GM21515 (cell line): ENCODE results near the gene TMEM198.
A peak's percentile ranks its signal among the peaks of the same experiment; 100 is the strongest.

Source experiments
- ATAC-seq: cut with Tn5 transposase; IDR thresholded peaks from one replicate; pipeline ENCODE4 v1.9.1; 2021; ENCODE audit not compliant: unreplicated experiment

Gene TMEM198

GRCh38 chr2:219542931-219543595 lies 765 bp upstream of the TMEM198 start:
- ATAC-seq = peak; percentile 36

DNA sequence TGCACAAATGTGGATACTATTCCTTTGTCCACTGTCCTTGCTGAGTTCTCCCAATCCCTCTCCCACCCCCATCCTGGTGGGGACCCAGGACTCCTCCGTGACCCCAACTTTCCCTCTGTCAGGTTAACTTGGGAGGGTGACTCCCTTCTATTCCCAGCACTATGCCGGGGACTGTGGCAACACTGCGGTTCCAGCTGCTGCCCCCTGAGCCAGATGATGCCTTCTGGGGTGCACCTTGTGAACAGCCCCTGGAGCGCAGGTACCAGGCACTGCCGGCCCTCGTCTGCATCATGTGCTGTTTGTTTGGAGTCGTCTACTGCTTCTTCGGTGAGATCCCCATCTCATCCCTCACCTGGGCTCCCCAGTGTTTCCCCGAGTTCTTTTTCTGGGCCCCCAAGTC lies 739 bp downstream of the TMEM198 start:
- no peak for ATAC-seq

DNA sequence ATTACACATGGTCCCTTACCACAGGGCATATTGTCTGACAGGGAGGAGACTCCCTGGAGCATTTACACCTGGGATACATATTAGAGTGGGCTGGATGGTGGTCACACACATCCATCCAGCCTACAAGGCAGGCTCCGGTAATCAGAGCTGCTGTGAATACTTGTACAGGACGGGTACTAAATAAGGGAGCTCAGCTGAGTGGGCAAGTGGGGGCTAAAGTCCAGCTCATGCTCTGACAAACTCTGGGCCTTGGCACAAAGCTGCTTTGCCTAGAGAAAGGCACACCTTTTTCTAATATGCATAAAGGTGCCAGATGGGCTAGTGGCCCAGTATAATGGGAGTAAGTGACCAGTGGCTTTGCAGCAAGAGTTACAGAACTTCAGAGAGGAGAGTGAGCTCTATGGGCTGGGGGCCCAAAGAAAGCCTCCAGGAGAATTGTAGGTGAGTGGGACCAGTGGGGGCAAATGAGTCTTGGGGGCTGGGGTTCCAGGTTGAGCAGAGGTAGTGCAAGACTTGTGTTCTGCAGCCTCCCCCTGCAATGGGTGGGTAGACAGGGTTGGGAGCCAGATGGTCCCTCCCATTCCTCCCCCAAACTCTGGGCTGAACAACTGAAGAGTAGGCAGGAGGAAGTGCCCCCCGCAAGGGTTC lies 1.6 kb downstream of the TMEM198 start:
- ATAC-seq = no peak

GRCh38 chr2:219545943-219546352 lies 2.1 kb downstream of the TMEM198 start:
- no peak for ATAC-seq

DNA sequence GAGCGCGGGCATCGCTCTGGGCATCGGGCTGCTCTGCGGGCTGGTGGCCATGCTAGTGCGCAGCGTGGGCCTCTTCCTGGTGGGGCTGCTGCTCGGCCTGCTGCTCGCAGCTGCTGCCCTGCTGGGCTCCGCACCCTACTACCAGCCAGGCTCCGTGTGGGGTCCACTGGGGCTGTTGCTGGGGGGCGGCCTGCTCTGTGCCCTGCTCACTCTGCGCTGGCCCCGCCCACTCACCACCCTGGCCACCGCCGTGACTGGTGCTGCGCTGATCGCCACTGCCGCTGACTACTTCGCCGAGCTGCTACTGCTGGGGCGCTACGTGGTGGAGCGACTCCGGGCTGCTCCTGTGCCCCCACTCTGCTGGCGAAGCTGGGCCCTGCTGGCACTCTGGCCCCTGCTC lies 3.8 kb downstream of the TMEM198 start:
- no peak for ATAC-seq

- ATAC-seq = no peak
These were observed 5.2 kb downstream of the TMEM198 start for GRCh38 chr2:219548990-219549389.

- no peak for ATAC-seq
These were observed 5.8 kb downstream of the TMEM198 start for GRCh38 chr2:219549619-219550018.

DNA sequence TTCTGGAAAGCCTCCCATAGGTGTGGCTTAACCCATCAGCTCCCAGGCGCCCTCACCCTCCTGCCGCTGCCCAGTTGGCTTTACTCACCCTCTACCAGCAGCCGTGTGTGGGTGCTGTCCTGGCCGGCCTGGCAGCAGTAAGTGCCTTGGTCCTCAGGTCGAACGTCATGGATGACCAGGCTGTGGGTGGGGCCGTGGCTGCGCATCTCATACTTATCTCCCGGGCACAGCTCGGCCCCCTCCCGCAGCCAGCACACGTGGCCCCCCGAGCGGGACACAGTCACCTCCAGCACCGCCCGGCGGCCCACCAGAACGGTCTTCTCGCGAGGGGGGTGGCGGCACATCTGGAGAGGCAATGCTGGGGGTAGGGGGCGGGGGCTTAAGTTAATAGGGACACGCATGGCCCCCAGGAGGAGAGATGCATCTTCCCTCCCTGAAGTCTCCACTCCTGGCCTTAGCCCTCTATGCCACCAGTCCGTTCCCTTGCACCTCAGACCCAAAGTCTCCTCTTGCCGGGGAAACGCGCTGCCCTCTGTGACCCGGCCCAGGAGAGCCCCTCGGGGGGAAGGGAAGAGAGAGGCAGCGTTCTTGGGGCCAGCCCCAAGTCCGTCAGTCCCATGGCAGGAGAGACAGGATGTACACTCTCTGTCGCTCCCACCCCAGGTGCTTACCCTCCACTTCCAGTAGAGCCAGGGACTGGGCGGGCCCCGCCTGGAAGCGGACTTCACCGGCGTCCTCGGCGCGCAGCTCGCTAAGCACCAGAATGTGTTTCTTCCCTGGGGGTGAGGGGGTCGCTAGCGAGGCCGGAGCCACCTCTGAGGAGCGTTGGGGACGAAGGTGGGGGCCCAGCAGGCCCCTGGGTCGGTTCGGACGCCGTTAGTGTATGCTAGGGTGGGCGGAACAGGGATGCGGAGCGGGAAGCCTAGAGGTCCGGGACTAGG lies 7.9 kb downstream of the TMEM198 start:
- peak; percentile 18 for ATAC-seq

DNA sequence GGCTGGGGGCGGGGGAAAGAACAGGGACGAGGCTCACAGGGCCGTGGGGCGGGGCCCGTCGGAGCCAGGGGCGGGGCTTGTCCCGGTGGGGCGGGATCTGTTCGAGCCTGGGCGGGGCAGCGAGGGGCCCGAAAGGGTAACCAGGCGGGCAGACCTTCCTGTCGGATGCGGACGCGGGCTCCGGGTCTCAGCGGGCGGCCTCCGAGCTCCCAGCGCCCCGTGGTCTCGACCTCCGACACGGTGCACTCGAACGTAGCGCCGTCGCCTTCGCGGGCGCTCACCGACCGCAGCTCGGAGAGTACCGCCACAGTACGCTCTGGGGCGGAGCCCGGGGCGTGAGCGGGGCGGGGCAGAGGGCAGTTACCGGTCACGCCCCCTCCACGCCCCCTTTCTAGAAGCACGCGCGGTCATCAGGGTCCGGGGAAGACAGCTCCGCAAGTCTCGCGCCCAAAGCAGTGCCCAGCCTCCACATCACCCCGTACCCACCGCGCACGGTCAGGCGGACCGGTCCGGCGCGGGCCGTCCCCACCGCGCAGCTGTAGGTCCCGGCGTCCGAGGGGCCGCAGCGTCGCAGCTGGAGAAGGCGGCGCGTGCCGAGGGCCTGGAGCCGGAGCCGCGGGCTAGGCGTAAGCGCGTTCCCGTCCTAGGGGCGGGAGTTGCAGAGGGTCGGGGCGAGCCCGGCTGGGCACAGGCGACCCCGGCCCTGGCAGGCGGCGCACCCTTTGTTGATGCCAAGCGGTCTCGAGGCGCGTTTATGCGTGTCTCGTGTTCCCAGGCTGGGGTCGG lies 8.7 kb downstream of the TMEM198 start:
- ATAC-seq = peak; percentile 95

GRCh38 chr2:219553168-219553417 lies 9.3 kb downstream of the TMEM198 start:
- no peak for ATAC-seq

- no peak for ATAC-seq
These were observed 9.7 kb downstream of the TMEM198 start for GRCh38 chr2:219553463-219553963.

GRCh38 chr2:219554350-219554749 lies 10.5 kb downstream of the TMEM198 start:
- ATAC-seq = no peak

GRCh38 chr2:219555956-219556355 lies 12.1 kb downstream of the TMEM198 start:
- no peak for ATAC-seq

DNA sequence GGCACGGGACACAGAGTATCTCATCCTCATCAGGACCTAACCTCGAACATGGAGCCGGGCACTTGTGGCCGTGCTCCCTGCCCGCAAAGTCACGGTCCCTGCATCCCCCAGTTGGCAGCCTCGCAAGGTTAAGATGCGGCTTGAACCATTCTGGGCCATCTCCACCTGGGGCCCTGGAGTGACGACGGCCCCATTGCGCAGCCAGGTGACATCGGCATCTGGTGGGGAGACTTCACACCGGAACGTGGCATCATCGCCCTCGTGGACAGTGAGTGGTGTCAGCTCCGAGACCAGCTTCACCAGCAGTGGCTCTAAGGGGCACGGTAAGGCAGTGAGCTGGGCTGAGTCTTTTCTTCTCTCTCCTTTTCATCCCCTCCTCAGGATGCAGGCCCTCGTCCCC lies 12.6 kb downstream of the TMEM198 start:
- no peak for ATAC-seq

DNA sequence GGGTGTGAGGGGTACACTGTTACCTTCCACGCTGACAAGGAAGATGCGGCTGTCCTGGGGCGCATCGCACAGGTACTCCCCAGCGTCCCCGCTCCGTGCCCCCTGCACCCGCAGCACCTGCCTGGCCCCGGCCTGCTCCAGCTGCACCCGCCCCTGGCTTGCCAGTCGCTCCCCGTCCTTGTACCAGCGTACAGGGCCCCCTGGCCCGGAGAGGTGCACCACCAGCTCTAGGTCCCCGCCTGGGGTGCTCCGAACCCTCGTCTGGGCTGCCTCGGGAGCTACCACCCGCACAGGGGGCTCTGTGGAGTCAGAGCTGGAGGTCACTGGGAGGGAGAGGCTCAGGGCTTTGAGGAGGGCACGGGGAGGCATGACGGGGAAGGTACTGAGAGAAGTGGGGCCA lies 13.5 kb downstream of the TMEM198 start:
- no peak for ATAC-seq

DNA sequence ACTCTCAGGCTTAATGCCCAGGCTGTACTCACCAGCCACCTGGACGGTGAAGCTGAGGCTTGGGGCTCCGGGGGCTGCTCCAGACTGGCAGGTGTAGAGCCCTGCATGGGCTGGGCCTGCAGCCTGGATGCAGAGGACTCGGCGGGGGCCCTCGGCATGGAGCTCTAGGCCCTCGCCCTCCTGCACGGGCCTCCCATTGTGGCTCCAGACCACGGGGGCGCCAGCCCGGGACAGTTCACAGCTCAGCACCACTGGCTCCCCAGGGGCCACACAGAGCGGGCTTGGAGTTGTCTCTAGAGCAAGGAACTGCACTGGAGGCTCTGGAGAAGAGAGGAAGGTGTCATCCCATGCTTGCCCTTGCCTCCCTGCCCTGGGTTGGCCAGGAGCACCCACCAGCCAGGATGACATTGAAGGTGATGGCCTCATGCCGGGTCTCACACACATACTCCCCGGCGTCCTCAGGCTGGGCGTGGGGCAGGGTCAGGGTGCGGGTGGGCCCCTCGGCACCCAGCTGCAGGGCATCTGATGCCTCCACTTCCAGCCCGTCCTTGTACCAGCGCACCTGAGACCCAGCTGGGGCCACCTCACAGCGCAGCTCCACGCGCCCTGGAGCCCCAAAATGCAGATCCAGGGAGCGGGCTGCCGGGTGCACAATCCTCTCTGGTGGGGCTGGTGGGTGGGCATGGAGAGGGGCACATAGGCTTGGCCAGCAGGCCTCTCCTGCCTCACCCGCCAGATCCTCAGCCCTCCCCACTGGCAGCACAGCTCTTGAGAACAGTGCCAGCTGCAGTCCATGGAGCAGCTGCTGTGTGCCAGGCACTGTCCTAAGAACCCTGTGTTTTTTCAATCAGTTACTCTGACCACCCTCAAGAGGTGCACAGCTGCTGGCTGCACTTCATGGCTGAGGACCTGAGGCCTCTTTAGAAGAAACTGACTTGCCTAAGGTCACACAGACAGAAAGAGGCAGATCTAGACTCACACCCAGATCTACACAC lies 14.3 kb downstream of the TMEM198 start:
- no peak for ATAC-seq

DNA sequence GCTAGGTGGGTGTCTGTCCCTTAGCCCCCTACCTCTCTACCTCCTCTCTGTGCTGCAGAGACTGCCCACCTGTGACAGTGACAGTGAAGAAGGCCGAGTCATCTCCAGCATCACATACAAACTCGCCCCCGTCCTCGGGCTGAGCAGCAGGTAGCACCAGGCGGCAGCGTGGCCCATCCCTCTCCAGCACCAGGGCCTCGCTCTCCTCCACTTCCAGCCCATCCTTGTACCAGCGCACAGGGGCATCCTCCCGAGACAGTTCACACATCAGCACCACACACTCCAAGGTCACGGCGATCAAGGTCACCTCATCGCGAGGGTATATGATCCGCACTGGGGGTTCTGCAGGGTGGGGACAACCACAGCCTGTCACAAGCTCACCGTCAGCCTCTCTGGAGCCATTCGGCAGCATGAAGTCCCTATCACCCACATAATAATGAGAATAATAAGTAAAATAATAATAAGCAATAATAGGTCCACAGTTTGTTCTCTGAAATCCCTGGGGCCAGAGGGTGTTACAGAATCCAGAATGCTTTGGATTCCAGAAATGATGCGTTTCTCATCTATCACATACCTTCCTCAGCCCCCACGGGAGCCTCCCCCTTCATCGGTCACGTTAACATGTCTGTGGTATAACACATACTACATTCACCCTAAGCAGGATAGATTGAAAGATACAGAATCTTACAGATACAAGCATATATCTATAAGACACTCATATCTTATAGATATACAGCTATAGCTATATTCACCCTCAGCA lies 15.5 kb downstream of the TMEM198 start:
- ATAC-seq = no peak

GRCh38 chr2:219560037-219560892 lies 16.4 kb downstream of the TMEM198 start:
- ATAC-seq = peak; percentile 47
